Measurements from ENCODE around the gene TARS3.

- TF ChIP-seq CTCF (IDR thresholded peaks at IDR 0.05), result no peak
- TF ChIP-seq POLR2A (IDR thresholded peaks at IDR 0.05), result no peak
Measured at GRCh38 chr15:101709466-101709865, 14.8 kb downstream of the TARS3 start.
